Activated CD4-positive, alpha-beta T cell treated with anti-CD3 and anti-CD28 coated beads, Interleukin-2, amount 10 ng/mL, durations not matched to agents 7 days and 5 days (primary cell): ENCODE measurements around the gene CGB1. TPM values are rescaled to one million over a fixed set of nuclear protein-coding genes. Genes with fewer than 3 reads are reported as not detected.
A peak's percentile ranks its signal among the peaks of the same experiment; 100 is the strongest.
"Not testable (repeated sequence)": the region's sequence is repeated elsewhere in the genome, so short reads cannot be mapped to it uniquely, and the experiment has no call there.

Experiments used
- CTCF ChIA-PET: fragments of 350-600 bp; sonication (Branson Sonifier 250); formaldehyde crosslinking; loops from one replicate; lab custom pipeline; 2021; ENCODE audit warnings: antibody characterized with exemption; lab: Charles Lee
- POLR2A ChIA-PET: fragments of 350-600 bp; sonication (Branson Sonifier 250); formaldehyde crosslinking; loops from one replicate; lab custom pipeline; 2021; ENCODE audit warnings: antibody characterized with exemption; lab: Charles Lee
- DNase-seq: peaks from one replicate; pipeline ENCODE4 v3.0.0-alpha.2; 2020
- H3K27ac Mint-ChIP-seq: one replicate; pipeline ENCODE4 v1.8.0; 2021; ENCODE audit warnings: mild to moderate bottlenecking, moderate library complexity, mixed read lengths
- H3K27me3 Mint-ChIP-seq: one replicate; pipeline ENCODE4 v1.8.0; 2021; ENCODE audit warnings: mixed read lengths
- H3K36me3 Mint-ChIP-seq: one replicate; pipeline ENCODE4 v1.8.0; 2021; ENCODE audit warnings: low read depth, mixed read lengths
- H3K4me1 Mint-ChIP-seq: one replicate; pipeline ENCODE4 v1.8.0; 2021; ENCODE audit warnings: mixed read lengths
- H3K4me3 Mint-ChIP-seq: one replicate; pipeline ENCODE4 v1.8.0; 2021; ENCODE audit warnings: mild to moderate bottlenecking, moderate library complexity, mixed read lengths
- H3K9me3 Mint-ChIP-seq: one replicate; pipeline ENCODE4 v1.8.0; 2021; ENCODE audit warnings: mixed read lengths
- total RNA-seq, 2 experiments: library from RNA; stranded (reverse); gene quantifications; one replicate each; pipeline ENCODE4 v1.2.3, GENCODE V29; 2021

The CGB1 gene
- total RNA-seq, 2 experiments from 2014 or later: not detected

DNA sequence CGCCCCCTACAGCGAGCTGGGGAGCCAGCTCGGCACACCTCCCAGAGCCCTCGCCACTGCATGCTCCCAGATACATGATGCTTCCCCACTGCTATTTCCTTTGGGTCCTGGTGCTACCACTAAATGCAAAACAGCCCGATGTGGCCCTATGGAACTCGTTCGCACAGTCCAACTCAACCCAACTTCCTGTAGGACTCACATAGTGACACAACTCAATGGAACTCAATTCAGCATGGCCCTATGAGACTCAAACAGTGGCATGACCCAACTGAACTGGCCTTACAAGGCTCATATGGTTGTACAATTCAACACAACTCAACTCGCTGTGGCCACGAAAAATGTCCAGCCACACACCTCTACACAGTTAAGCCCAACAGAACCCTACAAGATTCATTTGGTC, 32.3 kb upstream of the CGB1 start:
- peaks cover 11% of the 10 kb centered on the region for H3K4me1 Mint-ChIP-seq
- H3K27ac Mint-ChIP-seq: no peak overlapping the region
- no peak for DNase-seq
- ChIA-PET POLR2A (no interaction called here), CTCF (interaction anchor here (0.6 to 2.0 kb wide), 2 partner anchors 20 to 103 kb away, joined by 3 to 4 read pairs; no protein-coding TSS in a partner anchor)
- peaks cover 6% of the 10 kb centered on the region for H3K9me3 Mint-ChIP-seq
- no peak overlapping the region for H3K4me3 Mint-ChIP-seq
- peaks cover 74% of the 10 kb centered on the region for H3K27me3 Mint-ChIP-seq
- peaks cover 7% of the 10 kb centered on the region for H3K36me3 Mint-ChIP-seq

DNA sequence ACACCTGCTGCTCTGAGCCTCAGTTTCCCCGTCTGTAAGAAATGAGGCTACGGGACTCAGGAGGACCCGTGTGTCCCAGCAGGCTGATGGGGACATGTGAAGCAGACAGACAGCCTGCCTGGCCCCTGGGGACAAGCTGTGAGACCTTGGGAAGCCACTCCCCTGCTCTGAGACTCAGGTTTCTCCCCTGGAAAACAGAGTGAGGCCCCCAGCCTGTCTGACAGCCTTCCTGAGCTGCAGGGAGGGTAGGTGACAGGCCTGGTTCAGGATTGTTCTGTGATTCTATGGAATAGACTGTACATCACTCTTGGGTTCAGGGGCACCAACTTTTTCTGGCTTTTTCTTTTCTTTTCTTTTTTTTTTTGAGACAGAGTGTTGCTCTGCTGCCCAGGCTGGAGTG, 30.9 kb upstream of the CGB1 start:
- ChIA-PET CTCF (no interaction called here), POLR2A (no interaction called here)
- no peak overlapping the region for H3K27ac Mint-ChIP-seq
- no peak for DNase-seq
- H3K4me3 Mint-ChIP-seq: no peak overlapping the region
- peaks cover 2% of the 10 kb centered on the region for H3K4me1 Mint-ChIP-seq
- peaks cover 6% of the 10 kb centered on the region for H3K9me3 Mint-ChIP-seq
- H3K36me3 Mint-ChIP-seq: no peaks in the 10 kb centered on the region
- peaks cover 72% of the 10 kb centered on the region for H3K27me3 Mint-ChIP-seq

DNA sequence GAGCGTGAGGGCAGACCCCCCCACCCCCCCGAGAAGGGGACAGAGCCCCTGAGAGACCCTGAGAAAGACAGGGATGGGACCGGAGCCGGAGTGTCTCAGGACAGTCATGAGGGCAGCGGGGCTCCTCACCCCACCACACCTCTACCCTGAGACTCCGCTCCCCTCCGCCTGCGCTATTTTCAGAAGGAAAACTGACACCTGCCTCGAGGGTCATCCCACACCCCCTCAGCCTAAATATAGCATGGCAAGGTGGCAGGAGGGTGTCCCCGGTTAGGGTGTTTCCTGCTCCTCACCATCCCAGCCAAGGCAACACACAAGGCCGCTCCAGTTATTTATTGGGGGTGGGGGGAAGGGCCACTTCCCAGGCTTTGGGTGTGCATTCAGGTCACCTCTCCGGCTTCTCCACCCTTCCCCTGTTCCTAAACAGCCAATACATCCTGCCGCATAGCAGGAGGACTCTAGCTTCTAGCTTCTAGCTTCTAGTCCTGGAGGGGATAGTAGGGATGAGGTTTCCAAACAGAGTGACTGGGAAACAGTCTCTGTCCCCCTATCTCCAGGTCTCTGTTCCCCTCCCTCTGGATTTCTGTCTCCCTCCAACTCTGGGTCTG, 29.3 kb upstream of the CGB1 start:
- Mint-ChIP-seq H3K36me3 (no peaks in the 10 kb centered on the region), H3K4me1 (no peaks in the 10 kb centered on the region), H3K9me3 (peaks cover 6% of the 10 kb centered on the region), H3K27me3 (peaks cover 69% of the 10 kb centered on the region), H3K4me3 (no peak overlapping the region), H3K27ac (no peak overlapping the region)
- DNase-seq: no peak
- CTCF ChIA-PET: interaction anchor here (2.0 kb wide), 1 partner anchor 9 kb away, joined by 6 read pairs; no protein-coding TSS in a partner anchor
- POLR2A ChIA-PET: no interaction called here

DNA sequence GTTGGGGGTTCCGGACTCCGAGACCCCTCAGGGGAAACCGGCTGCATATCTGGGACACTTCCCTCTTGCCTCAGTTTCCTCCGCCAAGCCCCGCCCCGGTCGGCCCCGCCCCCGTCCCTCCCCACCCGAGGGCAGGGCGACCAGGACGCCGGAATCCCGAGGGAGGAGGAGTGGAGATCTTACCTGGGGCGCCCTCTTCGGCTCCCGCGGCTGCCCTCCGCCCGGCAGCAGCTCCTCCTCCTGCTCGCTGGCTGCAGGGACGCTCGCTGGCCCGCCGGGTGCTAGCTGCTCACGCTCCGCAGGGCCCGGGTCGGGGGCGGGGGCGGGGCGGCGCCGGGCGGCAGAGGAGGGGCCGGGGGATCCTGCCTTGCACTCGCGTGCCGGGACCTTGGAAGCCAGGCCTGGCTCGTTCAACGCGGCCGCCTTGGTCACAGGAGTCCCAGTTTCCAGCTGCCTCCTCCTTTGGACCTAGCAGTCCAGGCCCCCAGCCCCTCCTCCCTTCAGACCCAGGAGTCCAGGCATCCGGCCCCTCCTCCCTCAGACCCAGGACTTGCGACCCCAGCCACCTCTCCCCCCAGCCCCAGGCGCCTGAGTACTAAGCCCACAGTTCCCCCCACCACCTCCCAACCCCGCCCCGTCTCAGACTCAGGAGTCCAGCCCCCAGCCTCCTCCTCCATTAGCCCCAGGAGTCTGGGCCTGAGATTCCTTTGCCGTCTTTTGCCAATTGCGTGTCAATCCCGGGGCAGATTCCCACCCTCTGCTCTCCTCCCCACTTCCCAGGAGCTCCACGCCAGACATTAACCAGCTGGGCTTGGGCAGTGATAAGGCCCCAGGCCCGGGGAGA, 28.3 kb upstream of the CGB1 start, which contains the start of gene NTF4:
TSS of gene NTF4 (minus strand) at position 51 of the 844 bp plus-strand sequence. CDS start 2,821 bp downstream, outside the sequence.
- CTCF ChIA-PET: interaction anchor here (0.6 to 2.0 kb wide), 2 partner anchors 8 to 19 kb away, joined by 3 to 6 read pairs; no protein-coding TSS in a partner anchor
- DNase-seq: no peak
- Mint-ChIP-seq H3K27ac (no peak within 1 kb of the TSS), H3K36me3 (no peaks in the 10 kb centered on the region), H3K4me3 (no peak within 1 kb of the TSS), H3K9me3 (no peaks in the 10 kb centered on the region), H3K27me3 (peaks cover 69% of the 10 kb centered on the region), H3K4me1 (no peaks in the 10 kb centered on the region)
- POLR2A ChIA-PET: interaction anchor here (0.6 kb wide), 1 partner anchor 78 kb away, joined by 4 read pairs; no protein-coding TSS in a partner anchor

DNA sequence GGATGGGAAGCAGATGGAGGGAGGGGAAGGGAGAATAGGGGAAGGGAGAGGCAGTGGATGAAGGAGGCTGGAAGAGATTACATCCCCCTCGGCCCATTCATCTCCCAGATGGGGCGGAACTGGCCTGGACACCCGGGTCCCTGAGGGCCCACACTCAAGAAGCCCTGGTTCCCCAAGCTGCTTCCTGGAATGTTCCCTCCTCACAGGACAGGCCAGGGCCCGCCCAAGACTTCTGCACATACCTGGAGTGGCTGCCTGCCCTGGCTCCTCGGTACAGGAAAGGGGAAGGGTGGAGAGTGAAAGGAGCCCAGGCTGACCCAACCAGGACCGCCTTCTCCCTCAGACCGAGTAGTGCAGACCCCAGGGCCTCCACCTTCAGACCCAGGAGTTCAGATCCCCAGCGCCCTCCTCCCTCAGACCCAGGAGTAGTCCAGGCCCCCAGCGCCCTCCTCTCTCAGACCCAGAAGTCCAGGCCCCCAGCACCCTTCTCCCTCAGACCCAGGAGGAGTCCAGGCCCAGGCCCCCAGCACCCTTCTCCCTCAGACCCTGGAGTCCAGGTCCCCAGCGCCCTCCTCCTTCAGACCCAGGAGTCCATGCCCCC, 27.4 kb upstream of the CGB1 start:
- Mint-ChIP-seq H3K4me1 (no peaks in the 10 kb centered on the region), H3K27ac (no peak overlapping the region), H3K36me3 (no peaks in the 10 kb centered on the region), H3K27me3 (peaks cover 70% of the 10 kb centered on the region), H3K9me3 (no peaks in the 10 kb centered on the region), H3K4me3 (no peak overlapping the region)
- no peak for DNase-seq
- ChIA-PET POLR2A (no interaction called here), CTCF (no interaction called here)

- Mint-ChIP-seq H3K4me1 (peaks cover 17% of the 10 kb centered on the region), H3K27me3 (peaks cover 75% of the 10 kb centered on the region), H3K4me3 (no peak overlapping the region), H3K36me3 (no peaks in the 10 kb centered on the region), H3K27ac (no peak overlapping the region), H3K9me3 (no peaks in the 10 kb centered on the region)
- ChIA-PET POLR2A (no interaction called here), CTCF (interaction anchor here (0.6 to 0.7 kb wide), 2 partner anchors 27 to 267 kb away, joined by 3 read pairs; no protein-coding TSS in a partner anchor)
- no peak for DNase-seq
Observed at GRCh38 chr19:49061445-49061844, 24.8 kb upstream of the CGB1 start.

- POLR2A ChIA-PET: no interaction called here
- no peak for DNase-seq
- Mint-ChIP-seq H3K27me3 (peaks cover 74% of the 10 kb centered on the region), H3K36me3 (no peaks in the 10 kb centered on the region), H3K4me3 (no peak overlapping the region), H3K9me3 (no peaks in the 10 kb centered on the region), H3K27ac (no peak overlapping the region), H3K4me1 (peaks cover 20% of the 10 kb centered on the region)
- CTCF ChIA-PET: interaction anchor here (0.6 to 1.5 kb wide), 3 partner anchors 28 to 268 kb away, joined by 3 to 6 read pairs (median 3); no protein-coding TSS in a partner anchor
Observed at GRCh38 chr19:49061000-49061399, 24.3 kb upstream of the CGB1 start.

DNA sequence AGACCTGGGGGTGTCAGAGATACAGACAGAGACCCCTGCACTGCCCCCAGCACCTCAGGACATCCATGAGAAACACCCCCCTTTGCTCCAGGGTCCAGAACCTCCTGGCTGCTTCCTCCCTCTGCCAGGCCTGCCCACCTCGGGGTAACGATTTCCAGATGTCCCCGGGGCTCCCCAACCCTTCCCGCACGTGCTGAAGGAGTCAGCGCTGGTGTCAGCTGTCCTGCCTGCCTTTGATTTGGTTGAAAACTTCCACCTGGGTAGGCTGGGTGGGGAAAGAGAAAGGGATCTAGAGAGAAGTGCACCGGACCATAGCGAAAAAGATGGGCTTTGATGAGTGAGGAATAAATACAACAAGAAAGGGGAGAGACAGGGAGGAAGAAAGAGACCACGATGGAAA, 22.4 kb upstream of the CGB1 start:
- no peaks in the 10 kb centered on the region for H3K36me3 Mint-ChIP-seq
- peaks cover 71% of the 10 kb centered on the region for H3K27me3 Mint-ChIP-seq
- CTCF ChIA-PET: no interaction called here
- POLR2A ChIA-PET: no interaction called here
- no peak for DNase-seq
- H3K27ac Mint-ChIP-seq: no peak overlapping the region
- H3K4me3 Mint-ChIP-seq: no peak overlapping the region
- H3K4me1 Mint-ChIP-seq: peaks cover 23% of the 10 kb centered on the region
- no peaks in the 10 kb centered on the region for H3K9me3 Mint-ChIP-seq

GRCh38 chr19:49058562-49058961, 21.9 kb upstream of the CGB1 start:
- H3K27ac Mint-ChIP-seq: no peak overlapping the region
- peaks cover 66% of the 10 kb centered on the region for H3K27me3 Mint-ChIP-seq
- ChIA-PET POLR2A (no interaction called here), CTCF (interaction anchor here (0.8 to 1.6 kb wide), 3 partner anchors 38 to 140 kb away, joined by 3 to 7 read pairs (median 6); a partner anchor contains a TSS)
- no peaks in the 10 kb centered on the region for H3K9me3 Mint-ChIP-seq
- DNase-seq: no peak
- no peak overlapping the region for H3K4me3 Mint-ChIP-seq
- peaks cover 23% of the 10 kb centered on the region for H3K4me1 Mint-ChIP-seq
- H3K36me3 Mint-ChIP-seq: no peaks in the 10 kb centered on the region

DNA sequence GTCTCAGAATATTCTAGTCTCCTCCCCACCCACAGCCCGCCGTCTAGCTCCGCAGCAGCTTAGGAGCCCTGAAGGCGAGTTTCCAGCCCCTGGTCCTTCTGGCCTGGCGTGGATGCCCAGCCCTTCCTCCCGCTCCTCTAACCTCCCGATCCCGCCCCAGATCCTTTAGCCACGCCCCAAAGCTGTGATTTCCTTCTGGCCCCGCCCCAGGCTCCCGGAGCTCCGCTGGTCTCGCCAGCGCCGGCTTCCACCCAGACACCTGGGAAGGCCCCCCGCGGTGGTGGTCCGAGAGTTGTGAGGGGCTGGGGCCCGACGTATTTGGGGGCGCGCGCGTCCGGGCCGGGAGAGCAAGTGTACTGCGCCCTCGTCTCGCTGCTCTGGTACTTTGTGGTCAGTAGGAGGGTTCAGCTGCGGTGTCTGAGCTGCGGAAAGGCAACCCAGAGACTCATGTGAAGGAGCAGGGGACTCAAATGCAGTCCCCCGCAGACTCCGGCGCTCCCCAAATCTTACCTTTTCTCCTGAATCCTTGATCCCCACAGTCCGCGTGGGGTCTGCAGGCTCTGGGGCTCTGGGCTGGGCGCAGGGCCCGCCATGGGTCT, 21.0 kb upstream of the CGB1 start, which contains the start of gene CGB7:
TSS of gene CGB7 (minus strand) at position 114 of the 599 bp plus-strand sequence. CDS start 2,374 bp downstream, outside the sequence.
- H3K4me3 Mint-ChIP-seq: peak within 1 kb of the TSS; percentile 51
- CTCF ChIA-PET: interaction anchor here (0.6 to 2.0 kb wide), 7 partner anchors 8 to 216 kb away, joined by 3 to 7 read pairs (median 3); partner anchors contain the start of gene LIN7B
- peaks cover 59% of the 10 kb centered on the region for H3K27me3 Mint-ChIP-seq
- peak; percentile 30 for DNase-seq
- peaks cover 23% of the 10 kb centered on the region for H3K4me1 Mint-ChIP-seq
- H3K9me3 Mint-ChIP-seq: no peaks in the 10 kb centered on the region
- POLR2A ChIA-PET: no interaction called here
- no peaks in the 10 kb centered on the region for H3K36me3 Mint-ChIP-seq
- H3K27ac Mint-ChIP-seq: no peak within 1 kb of the TSS

- Mint-ChIP-seq H3K27me3 (peaks cover 58% of the 10 kb centered on the region), H3K4me3 (peak overlapping the region; percentile 51), H3K4me1 (peaks cover 23% of the 10 kb centered on the region)
- CTCF ChIA-PET: interaction anchor here (0.6 to 2.0 kb wide), 7 partner anchors 9 to 215 kb away, joined by 3 to 7 read pairs (median 3); partner anchors contain the start of gene LIN7B
- DNase-seq, POLR2A ChIA-PET, H3K36me3 Mint-ChIP-seq, H3K9me3 Mint-ChIP-seq, H3K27ac Mint-ChIP-seq: not testable (repeated sequence)
Observed at GRCh38 chr19:49056902-49057596, 20.4 kb upstream of the CGB1 start.
